B cell (primary cell): ENCODE results near the gene LCN1. TPM values are rescaled to one million over a fixed set of nuclear protein-coding genes. Genes with fewer than 3 reads are reported as not detected.

Experiments
- ATAC-seq: fragments of 200-7000 bp; cut with Tn5 transposase; one replicate; pipeline ENCODE4 v1.10.0; 2021; ENCODE audit warnings: low read depth, mild to moderate bottlenecking, moderate number of reproducible peaks, moderate library complexity
- CTCF ChIA-PET: fragments of 350-600 bp; sonication (Branson Sonifier 250); formaldehyde crosslinking; loops from one replicate; lab custom pipeline; 2021; ENCODE audit warnings: antibody characterized with exemption, inconsistent platforms; lab: Charles Lee
- POLR2A ChIA-PET: fragments of 350-600 bp; sonication (Branson Sonifier 250); formaldehyde crosslinking; loops from one replicate; lab custom pipeline; 2021; ENCODE audit warnings: antibody characterized with exemption; lab: Charles Lee
- DNase-seq: peaks from one replicate; pipeline ENCODE4 v3.0.0; 2013
- H2AFZ ChIP-seq: 2 replicates; pipeline ENCODE4 v1.6.1; 2012; ENCODE audit warnings: mild to moderate bottlenecking, low read depth, low read length; ENCODE audit not compliant: insufficient read depth, poor library complexity, severe bottlenecking
- H3K27ac ChIP-seq, 2 donors: 1 replicate in 1 of 2; 2 replicates in 1 of 2; pipeline ENCODE4 v1.5.1; 2012 to 2013; ENCODE audit warnings: low read length in 2 of 2, mild to moderate bottlenecking in 2 of 2, moderate library complexity in 1 of 2
- H3K27me3 ChIP-seq, 4 experiments: fragments of 200-600 bp in 1 of 4; sonication (generic) in 1 of 4; replicated peaks in 1 of 4; 1 replicate in 2 of 4; 2 replicates in 2 of 4; pipeline versions ENCODE4 v1.6.1 to v1.7.0; 2013 to 2016; ENCODE audit warnings: low read length in 3 of 4, mild to moderate bottlenecking in 2 of 4, mixed read lengths in 1 of 4, moderate library complexity in 1 of 4; ENCODE audit not compliant: insufficient read depth in 4 of 4, control insufficient read depth in 3 of 4; ENCODE audit errors: control extremely low read depth in 1 of 4
- H3K36me3 ChIP-seq, 2 experiments: replicated peaks in 1 of 2; 1 replicate in 1 of 2; 2 replicates in 1 of 2; pipeline versions ENCODE4 v1.6.1 to v1.7.1; 2013; ENCODE audit warnings: low read length in 1 of 2; ENCODE audit not compliant: insufficient read depth in 2 of 2, control insufficient read depth in 1 of 2; ENCODE audit errors: control extremely low read depth in 1 of 2, extremely low read depth in 1 of 2
- H3K4me1 ChIP-seq, 2 donors: fragments of 200-600 bp in 1 of 2; sonication (generic) in 1 of 2; 1 replicate in 1 of 2; 2 replicates in 1 of 2; pipeline versions ENCODE4 v1.5.1 to v1.6.1; 2013 to 2017; ENCODE audit warnings: low read length in 2 of 2; ENCODE audit not compliant: control insufficient read depth in 2 of 2, insufficient read depth in 2 of 2
- H3K4me2 ChIP-seq: replicated peaks from 2 replicates; pipeline ENCODE3; 2012; ENCODE audit warnings: mild to moderate bottlenecking, low read depth, low read length; ENCODE audit not compliant: poor library complexity, severe bottlenecking
- H3K4me3 ChIP-seq, 5 experiments: fragments of 200-600 bp in 1 of 5; sonication (generic) in 1 of 5; 1 replicate in 3 of 5; 2 replicates in 2 of 5; pipeline versions ENCODE4 v1.5.1 to v1.7.0; 2011 to 2016; ENCODE audit warnings: low read length in 4 of 5, mild to moderate bottlenecking in 4 of 5, low read depth in 2 of 5, control low read depth in 1 of 5, moderate library complexity in 1 of 5; ENCODE audit not compliant: insufficient read depth in 1 of 5; ENCODE audit errors: control extremely low read depth in 1 of 5, extremely low read depth in 1 of 5
- H3K79me2 ChIP-seq: fragments of 200-600 bp; sonication (generic); one replicate; pipeline ENCODE4 v1.6.0; 2016; ENCODE audit warnings: low read length; ENCODE audit not compliant: control insufficient read depth, insufficient read depth
- H3K9ac ChIP-seq: fragments of 200-600 bp; sonication (generic); 2 replicates; pipeline ENCODE4 v1.6.1; 2017; ENCODE audit warnings: mild to moderate bottlenecking, low read length, moderate library complexity
- H3K9me3 ChIP-seq, 3 donors: one replicate each; pipeline versions ENCODE4 v1.6.1 to v1.7.1; 2013; ENCODE audit warnings: low read length in 2 of 3; ENCODE audit not compliant: control insufficient read depth in 2 of 3, insufficient read depth in 1 of 3; ENCODE audit errors: control extremely low read depth in 1 of 3
- H4K20me1 ChIP-seq: 2 replicates; pipeline ENCODE4 v1.6.0; 2012; ENCODE audit warnings: mild to moderate bottlenecking, low read length; ENCODE audit not compliant: insufficient read depth, control insufficient read depth, poor library complexity, severe bottlenecking
- H3K27ac Mint-ChIP-seq: one replicate; pipeline ENCODE4 v1.8.0; 2021; ENCODE audit warnings: mixed read lengths
- H3K27me3 Mint-ChIP-seq: one replicate; pipeline ENCODE4 v1.8.0; 2021; ENCODE audit warnings: mixed read lengths
- H3K4me1 Mint-ChIP-seq: one replicate; pipeline ENCODE4 v1.8.0; 2021; ENCODE audit warnings: mixed read lengths
- H3K4me3 Mint-ChIP-seq: one replicate; pipeline ENCODE4 v1.8.0; 2021; ENCODE audit warnings: mixed read lengths
- H3K9me3 Mint-ChIP-seq: one replicate; pipeline ENCODE4 v1.8.0; 2022; ENCODE audit warnings: mixed read lengths; ENCODE audit not compliant: insufficient read depth
- EZH2 ChIP-seq: IDR thresholded peaks from 2 replicates; pipeline ENCODE4 v1.6.1; 2012; ENCODE audit warnings: borderline replicate concordance, low read depth, mild to moderate bottlenecking, moderate library complexity, low read length; ENCODE audit not compliant: insufficient read depth, poor library complexity, severe bottlenecking
- WGBS: methylation state at CpG from one replicate; pipeline ENCODE4 v1.1.5; 2013; ENCODE audit warnings: missing lambda C conversion rate; ENCODE audit not compliant: insufficient coverage; 5-methylcytosine and 5-hydroxymethylcytosine counted together
- intact Hi-C: fragments of 100-400 bp; cut with micrococcal nuclease; formaldehyde crosslinking; loops from one replicate; pipeline ENCODE4 v1.10.0; 2022
- polyA plus RNA-seq: library from polyadenylated mRNA; depleted of rRNA; stranded (reverse); fragments of >200 nt; gene quantifications from 2 replicates; pipeline ENCODE4 v1.2.3, GENCODE V29; 2012
- total RNA-seq, 2 donors: library from RNA; stranded (reverse); fragments of 120-200 nt in 1 of 2; gene quantifications; 1 replicate in 1 of 2; 2 replicates in 1 of 2; pipeline versions ENCODE4 v1.2.3 to v1.2.4, GENCODE V29; 2013 to 2022
- TF ChIP-seq, protein P1 (sequence below): fragments of 200-600 bp; IDR thresholded peaks from one replicate; pipeline ENCODE4 v1.8.0; 2022; ENCODE audit warnings: antibody characterized with exemption, mild to moderate bottlenecking

LCN1 gene
- total and polyA plus RNA-seq, 2 donors (not counting 1 experiment from before 2014, with no cell fraction given), result not detected

GRCh38 chr9:135551456-135551855 is 30.2 kb downstream of the LCN1 start:
- CTCF ChIA-PET, result no interaction called here
- intact Hi-C loops, result no loop called here
- Histone ChIP-seq H3K36me3 (no peaks in the 10 kb centered on the region), H3K27ac (no peak overlapping the region), H3K4me1 (no peaks in the 10 kb centered on the region), H3K79me2 (no peaks in the 10 kb centered on the region), H3K4me2 (no peak overlapping the region), H3K9me3 (peaks cover 0 to 9% (median 0%) of the 10 kb centered on the region in 3 donors), H3K27me3 (no peaks in the 10 kb centered on the region), H3K4me3 (no peak overlapping the region), H3K9ac (no peak overlapping the region), H2AFZ (no peak overlapping the region), H4K20me1 (no peaks in the 10 kb centered on the region)
- POLR2A ChIA-PET, result no interaction called here
- TF ChIP-seq, protein P1, sequence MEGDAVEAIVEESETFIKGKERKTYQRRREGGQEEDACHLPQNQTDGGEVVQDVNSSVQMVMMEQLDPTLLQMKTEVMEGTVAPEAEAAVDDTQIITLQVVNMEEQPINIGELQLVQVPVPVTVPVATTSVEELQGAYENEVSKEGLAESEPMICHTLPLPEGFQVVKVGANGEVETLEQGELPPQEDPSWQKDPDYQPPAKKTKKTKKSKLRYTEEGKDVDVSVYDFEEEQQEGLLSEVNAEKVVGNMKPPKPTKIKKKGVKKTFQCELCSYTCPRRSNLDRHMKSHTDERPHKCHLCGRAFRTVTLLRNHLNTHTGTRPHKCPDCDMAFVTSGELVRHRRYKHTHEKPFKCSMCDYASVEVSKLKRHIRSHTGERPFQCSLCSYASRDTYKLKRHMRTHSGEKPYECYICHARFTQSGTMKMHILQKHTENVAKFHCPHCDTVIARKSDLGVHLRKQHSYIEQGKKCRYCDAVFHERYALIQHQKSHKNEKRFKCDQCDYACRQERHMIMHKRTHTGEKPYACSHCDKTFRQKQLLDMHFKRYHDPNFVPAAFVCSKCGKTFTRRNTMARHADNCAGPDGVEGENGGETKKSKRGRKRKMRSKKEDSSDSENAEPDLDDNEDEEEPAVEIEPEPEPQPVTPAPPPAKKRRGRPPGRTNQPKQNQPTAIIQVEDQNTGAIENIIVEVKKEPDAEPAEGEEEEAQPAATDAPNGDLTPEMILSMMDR, result no peak
- TF ChIP-seq EZH2, result no peak
- DNase-seq (no peak), ATAC-seq (no peak)
- Mint-ChIP-seq H3K4me3 (no peak overlapping the region), H3K27me3 (no peaks in the 10 kb centered on the region), H3K27ac (no peak overlapping the region), H3K9me3 (peaks cover 3% of the 10 kb centered on the region), H3K4me1 (no peaks in the 10 kb centered on the region)
- WGBS, result 92% methylated on average over 13 of the region's 13 CpGs

DNA sequence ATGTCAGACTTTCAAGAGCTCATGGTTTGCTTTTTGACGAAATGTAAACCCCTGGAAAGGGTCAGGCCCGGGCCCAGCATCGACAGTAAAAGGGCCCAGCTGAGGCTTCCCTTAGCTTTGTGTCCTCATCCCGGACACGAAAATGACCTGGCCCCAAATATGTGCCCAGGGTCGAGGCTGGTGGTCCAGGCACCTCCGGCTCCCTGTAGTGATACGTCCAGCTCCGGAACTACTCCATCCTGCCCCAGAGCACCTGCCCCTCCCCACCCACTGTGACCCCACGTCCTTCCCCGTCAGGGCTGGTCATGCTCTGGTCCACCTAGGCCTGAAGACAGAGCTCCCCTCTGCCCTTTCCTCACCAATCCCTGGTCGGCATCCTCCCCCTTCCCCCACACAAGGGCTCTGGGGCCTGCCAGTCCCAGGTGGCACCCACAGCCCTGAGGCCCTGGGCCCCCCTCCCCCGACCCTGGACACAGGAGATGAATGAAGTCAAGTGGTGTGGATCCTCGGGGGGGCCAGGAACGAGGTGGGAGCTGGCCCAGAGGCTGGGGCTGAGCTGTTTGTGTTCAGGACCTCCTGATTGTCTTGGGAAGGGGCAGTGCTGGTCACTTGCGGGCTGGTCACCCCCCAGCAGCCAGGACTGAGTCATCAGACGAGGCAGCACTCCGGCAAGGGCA is 30.9 kb downstream of the LCN1 start:
- ATAC-seq (no peak), DNase-seq (no peak)
- no peaks in the 10 kb centered on the region for H3K36me3 ChIP-seq
- H3K4me3 ChIP-seq, result no peak overlapping the region
- WGBS, result 85% methylated on average over 16 of the region's 18 CpGs
- intact Hi-C loops, result no loop called here
- no peaks in the 10 kb centered on the region for H3K27me3 ChIP-seq
- H3K4me1 ChIP-seq, result no peaks in the 10 kb centered on the region
- TF ChIP-seq EZH2, result no peak
- TF ChIP-seq, protein P1, result no peak
- H2AFZ ChIP-seq, result no peak overlapping the region
- peaks cover 0 to 9% (median 0%) of the 10 kb centered on the region in 3 donors for H3K9me3 ChIP-seq
- no peak overlapping the region for H3K4me3 Mint-ChIP-seq
- no peak overlapping the region for H3K27ac Mint-ChIP-seq
- no peaks in the 10 kb centered on the region for H3K4me1 Mint-ChIP-seq
- H3K27me3 Mint-ChIP-seq, result no peaks in the 10 kb centered on the region
- H3K4me2 ChIP-seq, result no peak overlapping the region
- H3K27ac ChIP-seq, result no peak overlapping the region
- H3K9ac ChIP-seq, result no peak overlapping the region
- H4K20me1 ChIP-seq, result no peaks in the 10 kb centered on the region
- CTCF ChIA-PET, result no interaction called here
- POLR2A ChIA-PET, result no interaction called here
- peaks cover 3% of the 10 kb centered on the region for H3K9me3 Mint-ChIP-seq
- no peaks in the 10 kb centered on the region for H3K79me2 ChIP-seq
